Natural killer cell treated with Interleukin-12 subunit alpha and Interleukin-12 subunit beta and Interleukin-15 and Interleukin-18, amount 100 ng/mL, for 72 hours (primary cell): Measurements from ENCODE around the gene DKK3. TPM values are rescaled to one million over a fixed set of nuclear protein-coding genes. Genes with fewer than 3 reads are reported as not detected.

Experiments used
- ATAC-seq, 2 donors: fragments of 150-1000 bp; cut with Tn5 transposase in 1 of 2; sonication (Bioruptor Pico), chemical (Tn5 transposase) in 1 of 2; 2 replicates each; pipeline ENCODE4 v1.10.0; 2021
- DNase-seq: peaks from one replicate; pipeline ENCODE4 v3.0.0; 2022; ENCODE audit warnings: low spot score
- H3K27ac Mint-ChIP-seq, 2 donors: 1 replicate in 1 of 2; 2 replicates in 1 of 2; pipeline ENCODE4 v1.8.0; 2022; ENCODE audit warnings: mixed read lengths in 2 of 2, mild to moderate bottlenecking in 1 of 2, moderate library complexity in 1 of 2
- H3K27me3 Mint-ChIP-seq, 2 donors: 1 replicate in 1 of 2; 2 replicates in 1 of 2; pipeline ENCODE4 v1.8.0; 2022; ENCODE audit warnings: mixed read lengths in 2 of 2
- H3K36me3 Mint-ChIP-seq: one replicate; pipeline ENCODE4 v1.8.0; 2022; ENCODE audit warnings: mixed read lengths
- H3K4me1 Mint-ChIP-seq, 2 donors: 1 replicate in 1 of 2; 2 replicates in 1 of 2; pipeline ENCODE4 v1.8.0; 2022; ENCODE audit warnings: low read depth in 2 of 2, mixed read lengths in 2 of 2, mild to moderate bottlenecking in 1 of 2
- H3K4me3 Mint-ChIP-seq: one replicate; pipeline ENCODE4 v1.8.0; 2022; ENCODE audit warnings: mixed read lengths
- H3K9me3 Mint-ChIP-seq: 2 replicates; pipeline ENCODE4 v1.8.0; 2022; ENCODE audit warnings: mixed read lengths
- total RNA-seq, 2 donors: library from RNA; stranded (reverse); gene quantifications; one replicate each; pipeline ENCODE4 v1.2.3, GENCODE V29; 2022

The DKK3 gene
- total RNA-seq, 2 donors from 2014 or later = not detected

GRCh38 chr11:11931461-11932055 lies 76.9 kb downstream of the DKK3 start:
- Mint-ChIP-seq H3K4me3 (no peak overlapping the region), H3K27ac (no peak overlapping the region), H3K4me1 (peaks cover 8 to 9% of the 10 kb centered on the region in 2 donors), H3K27me3 (no peaks in the 10 kb centered on the region), H3K9me3 (no peaks in the 10 kb centered on the region), H3K36me3 (peaks cover 25% of the 10 kb centered on the region)
- ATAC-seq = no peak
- DNase-seq = no peak

GRCh38 chr11:11929920-11930319 lies 78.5 kb downstream of the DKK3 start:
- H3K27ac Mint-ChIP-seq = no peak overlapping the region
- H3K4me1 Mint-ChIP-seq = peaks cover 12 to 18% of the 10 kb centered on the region in 2 donors
- H3K4me3 Mint-ChIP-seq = no peak overlapping the region
- no peaks in the 10 kb centered on the region for H3K27me3 Mint-ChIP-seq
- DNase-seq (no peak), ATAC-seq (no peak)
- peaks cover 38% of the 10 kb centered on the region for H3K36me3 Mint-ChIP-seq
- H3K9me3 Mint-ChIP-seq = no peaks in the 10 kb centered on the region

- Mint-ChIP-seq H3K36me3 (peaks cover 20% of the 10 kb centered on the region), H3K9me3 (no peaks in the 10 kb centered on the region), H3K27me3 (no peaks in the 10 kb centered on the region), H3K4me1 (peaks cover 15 to 18% of the 10 kb centered on the region in 2 donors), H3K4me3 (no peak overlapping the region), H3K27ac (no peak overlapping the region)
- DNase-seq (no peak), ATAC-seq (no peak)
These were observed 84.6 kb downstream of the DKK3 start for GRCh38 chr11:11923828-11924227.

GRCh38 chr11:11916981-11917399 lies 91.4 kb downstream of the DKK3 start:
- Mint-ChIP-seq H3K27me3 (no peaks in the 10 kb centered on the region), H3K4me1 (no peaks in the 10 kb centered on the region), H3K27ac (no peak overlapping the region), H3K36me3 (peaks cover 3% of the 10 kb centered on the region), H3K9me3 (no peaks in the 10 kb centered on the region), H3K4me3 (no peak overlapping the region)
- DNase-seq = no peak
- ATAC-seq = no peak

GRCh38 chr11:11915625-11916024 lies 92.8 kb downstream of the DKK3 start:
- Mint-ChIP-seq H3K4me1 (no peaks in the 10 kb centered on the region), H3K27ac (no peak overlapping the region), H3K27me3 (no peaks in the 10 kb centered on the region), H3K4me3 (no peak overlapping the region), H3K9me3 (no peaks in the 10 kb centered on the region), H3K36me3 (peaks cover 16% of the 10 kb centered on the region)
- DNase-seq (no peak), ATAC-seq (no peak)

- Mint-ChIP-seq H3K4me3 (no peak overlapping the region), H3K27me3 (no peaks in the 10 kb centered on the region), H3K4me1 (no peaks in the 10 kb centered on the region), H3K9me3 (no peaks in the 10 kb centered on the region), H3K27ac (no peak overlapping the region), H3K36me3 (peaks cover 16% of the 10 kb centered on the region)
- ATAC-seq (no peak), DNase-seq (no peak)
These were observed 95.0 kb downstream of the DKK3 start for GRCh38 chr11:11913395-11913794.

Other genes starting within 250 kb of the DKK3 start
- gene USP47, start 166.7 kb downstream of the DKK3 start, total RNA-seq = 10 to 100 TPM; 61.7 to 61.8 TPM
- gene MICAL2, start 102.0 kb upstream of the DKK3 start, total RNA-seq = 10 to 100 TPM; 19.9 to 39.6 TPM